BLaER1 treated with 17β-estradiol and CSF1 and Interleukin-3, amounts not matched to agents 10 nM and 100 nM (cell line): Measurements from ENCODE around the gene COL9A3.
"Not testable (repeated sequence)": the region's sequence is repeated elsewhere in the genome, so short reads cannot be mapped to it uniquely, and the experiment has no call there.

ENCODE experiments used
- H3K27ac ChIP-seq, 11 experiments: shearing (Covaris generic); formaldehyde crosslinking; 2 replicates each; pipeline ENCODE4 v1.8.1; 2022
- H3K27me3 ChIP-seq, 11 experiments: shearing (Covaris generic); formaldehyde crosslinking; 2 replicates each; pipeline ENCODE4 v1.8.1; 2022
- H3K36me3 ChIP-seq, 11 experiments: shearing (Covaris generic); formaldehyde crosslinking; 2 replicates each; pipeline ENCODE4 v1.8.1; 2022
- H3K4me1 ChIP-seq, 10 experiments: shearing (Covaris generic); formaldehyde crosslinking; 2 replicates each; pipeline ENCODE4 v1.8.1; 2022
- H3K4me2 ChIP-seq, 11 experiments: shearing (Covaris generic); formaldehyde crosslinking; 2 replicates each; pipeline ENCODE4 v1.8.1; 2022
- H3K4me3 ChIP-seq, 10 experiments: shearing (Covaris generic); formaldehyde crosslinking; 2 replicates each; pipeline ENCODE4 v1.8.1; 2022
- H3K9ac ChIP-seq, 11 experiments: shearing (Covaris generic); formaldehyde crosslinking; 2 replicates each; pipeline ENCODE4 v1.8.1; 2022
- H3K9me3 ChIP-seq, 11 experiments: shearing (Covaris generic); formaldehyde crosslinking; replicated peaks in 1 of 11; 2 replicates each; pipeline ENCODE4 v1.8.1; 2022
- H4K20me1 ChIP-seq, 11 experiments: shearing (Covaris generic); formaldehyde crosslinking; 2 replicates each; pipeline ENCODE4 v1.8.1; 2022
- Cebpa-rat ChIP-seq, 11 experiments: shearing (Covaris generic); IDR thresholded peaks; 2 replicates each; pipeline ENCODE4 v1.8.1; 2022

The COL9A3 gene

GRCh38 chr20:62861726-62862336 lies 45.0 kb downstream of the COL9A3 start, which contains the start of gene TCFL5:
Gene TCFL5, minus strand, starts transcription at chr20:62861822. Its CDS starts 152 bp downstream, at chr20:62861670.
- H3K27ac ChIP-seq = peak within 1 kb of the TSS in 10 of 11 experiments; percentile 60 to 87 (median 83); a peak in 20 of 22 replicates

GRCh38 chr20:62864207-62864606 lies 47.4 kb downstream of the COL9A3 start:
- no peak for TF ChIP-seq Cebpa-rat (IDR thresholded peaks at IDR 0.05)
- Histone ChIP-seq H3K27me3 (peaks cover 10 to 18% (median 13%) of the 10 kb centered on the region in 11 experiments; a peak in 16 of 22 replicates), H3K4me2 (no peak overlapping the region), H3K27ac (no peak overlapping the region), H3K36me3 (no peaks in the 10 kb centered on the region; a peak in 1 of 22 replicates), H3K9me3 (no peaks in the 10 kb centered on the region; a peak in 1 of 22 replicates), H4K20me1 (peaks cover 0 to 20% (median 17%) of the 10 kb centered on the region in 11 experiments; a peak in 17 of 22 replicates), H3K9ac (no peak overlapping the region), H3K4me1 (peaks cover 17 to 33% (median 31%) of the 10 kb centered on the region in 10 experiments), H3K4me3 (no peak overlapping the region)

More at GRCh38 chr20:62861726-62862336, 45.0 kb downstream of the COL9A3 start, which contains the start of gene TCFL5:
- H3K9ac ChIP-seq = peak within 1 kb of the TSS; percentile 76 to 91 (median 84)
- H3K9me3 ChIP-seq = peaks cover 0 to 3% (median 0%) of the 10 kb centered on the region in 11 experiments; a peak in 1 of 22 replicates
- H3K27me3 ChIP-seq = peaks cover 10 to 18% (median 13%) of the 10 kb centered on the region in 11 experiments; a peak in 16 of 22 replicates
- peak within 1 kb of the TSS; percentile 72 to 84 (median 75) for H3K4me3 ChIP-seq
- peaks cover 6 to 14% (median 9%) of the 10 kb centered on the region in 11 experiments for H3K36me3 ChIP-seq
- no peak for TF ChIP-seq Cebpa-rat (IDR thresholded peaks at IDR 0.05)
- peaks cover 30 to 57% (median 54%) of the 10 kb centered on the region in 10 experiments for H3K4me1 ChIP-seq
- peak within 1 kb of the TSS; percentile 95 to 100 (median 97) for H3K4me2 ChIP-seq
- peaks cover 0 to 41% (median 27%) of the 10 kb centered on the region in 11 experiments; a peak in 18 of 22 replicates for H4K20me1 ChIP-seq

GRCh38 chr20:62872184-62872847 lies 55.5 kb downstream of the COL9A3 start:
- Histone ChIP-seq H3K4me3 (no peak overlapping the region), H3K9ac (no peak overlapping the region), H3K4me1 (peaks cover 44 to 55% (median 50%) of the 10 kb centered on the region in 10 experiments), H3K36me3 (no peaks in the 10 kb centered on the region), H3K27me3 (no peaks in the 10 kb centered on the region), H3K9me3 (peaks cover 0 to 7% (median 0%) of the 10 kb centered on the region in 11 experiments; a peak in 3 of 22 replicates), H3K27ac (peak overlapping the region in 2 of 11 experiments; percentile 74 to 88; a peak in 2 of 22 replicates), H4K20me1 (peaks cover 0 to 18% (median 9%) of the 10 kb centered on the region in 11 experiments; a peak in 11 of 22 replicates), H3K4me2 (peak overlapping the region; percentile 12 to 94 (median 83); a peak in 18 of 22 replicates)
- no peak for TF ChIP-seq Cebpa-rat (IDR thresholded peaks at IDR 0.05)

DNA sequence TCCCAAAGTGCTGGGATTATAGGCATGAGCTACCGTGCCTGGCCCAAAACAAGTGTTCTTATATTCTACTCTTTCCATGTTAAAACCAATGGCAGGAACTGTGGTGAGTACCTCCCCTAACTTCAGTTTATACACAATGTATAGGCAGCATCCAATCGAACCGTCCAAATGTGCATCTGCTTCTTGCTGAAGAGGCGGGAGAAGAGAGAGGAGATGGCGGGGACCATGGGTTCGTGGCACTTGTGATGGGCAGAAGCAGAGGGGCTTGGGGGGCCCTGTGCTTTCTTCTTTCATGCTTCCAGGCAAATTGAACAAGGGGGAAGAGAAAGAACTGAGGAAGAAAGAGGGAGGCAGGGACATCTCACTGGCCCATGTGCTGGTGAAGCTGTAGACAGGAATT lies 56.0 kb downstream of the COL9A3 start:
- H3K4me3 ChIP-seq = no peak overlapping the region
- H3K27ac ChIP-seq = peak overlapping the region in 6 of 11 experiments; percentile 1 to 88 (median 60); a peak in 10 of 22 replicates
- H3K4me1 ChIP-seq = peaks cover 49 to 60% (median 55%) of the 10 kb centered on the region in 10 experiments
- TF ChIP-seq Cebpa-rat (IDR thresholded peaks at IDR 0.05) = no peak
- no peaks in the 10 kb centered on the region for H3K36me3 ChIP-seq
- H3K9me3 ChIP-seq = peaks cover 0 to 7% (median 0%) of the 10 kb centered on the region in 11 experiments; a peak in 3 of 22 replicates
- peak overlapping the region in 5 of 11 experiments; percentile 12 to 75 (median 62); a peak in 6 of 22 replicates for H3K9ac ChIP-seq
- H3K27me3 ChIP-seq = no peaks in the 10 kb centered on the region
- H4K20me1 ChIP-seq = peaks cover 0 to 21% (median 11%) of the 10 kb centered on the region in 11 experiments; a peak in 11 of 22 replicates
- peak overlapping the region; percentile 46 to 94 (median 83) for H3K4me2 ChIP-seq

DNA sequence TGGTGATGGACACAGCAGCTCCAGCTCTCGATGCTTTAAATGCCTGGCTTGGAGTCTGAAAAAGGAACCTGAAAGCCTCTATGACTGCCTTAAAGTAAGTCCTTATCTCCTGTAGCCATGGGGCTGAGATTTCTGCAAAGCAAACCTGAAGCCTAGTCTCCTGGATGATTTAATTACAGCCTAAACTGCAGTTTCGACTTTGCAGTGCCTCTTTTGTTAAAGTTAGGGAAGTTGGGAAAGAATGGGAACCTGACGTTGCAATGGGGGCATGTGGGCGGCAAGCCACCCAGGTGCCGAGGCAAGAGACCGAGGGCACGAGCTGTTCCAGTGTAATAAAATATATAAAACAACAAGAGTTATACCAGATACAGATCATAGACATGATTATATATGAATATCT lies 56.4 kb downstream of the COL9A3 start:
- Histone ChIP-seq H3K4me1 (peaks cover 53 to 64% (median 59%) of the 10 kb centered on the region in 10 experiments), H3K9me3 (peaks cover 0 to 7% (median 0%) of the 10 kb centered on the region in 11 experiments; a peak in 3 of 22 replicates), H3K27ac (peak overlapping the region in 7 of 11 experiments; percentile 11 to 88 (median 74); a peak in 10 of 22 replicates), H3K4me3 (0 out of 20 replicates have a peak overlapping the region, but pooled peaks of 2 of the 10 experiments have one; percentile 20 to 35), H3K36me3 (no peaks in the 10 kb centered on the region), H3K27me3 (no peaks in the 10 kb centered on the region), H4K20me1 (peaks cover 0 to 21% (median 11%) of the 10 kb centered on the region in 11 experiments; a peak in 11 of 22 replicates), H3K9ac (peak overlapping the region in 5 of 11 experiments; percentile 12 to 75 (median 62); a peak in 6 of 22 replicates), H3K4me2 (peak overlapping the region; percentile 46 to 94 (median 83))
- no peak for TF ChIP-seq Cebpa-rat (IDR thresholded peaks at IDR 0.05)

- peak overlapping the region in 3 of 10 experiments; percentile 19 to 35 (median 20); a peak in 1 of 20 replicates for H3K4me3 ChIP-seq
- H3K4me1 ChIP-seq = peaks cover 57 to 68% (median 63%) of the 10 kb centered on the region in 10 experiments
- peak overlapping the region in 8 of 11 experiments; percentile 11 to 88 (median 68); a peak in 11 of 22 replicates for H3K27ac ChIP-seq
- H3K9ac ChIP-seq = peak overlapping the region in 4 of 11 experiments; percentile 16 to 75 (median 65); a peak in 6 of 22 replicates
- not testable (repeated sequence) for H3K36me3 ChIP-seq, H3K27me3 ChIP-seq, H3K9me3 ChIP-seq
- peak overlapping the region; percentile 46 to 94 (median 83) for H3K4me2 ChIP-seq
- peaks cover 0 to 25% (median 11%) of the 10 kb centered on the region in 11 experiments; a peak in 12 of 22 replicates for H4K20me1 ChIP-seq
Observed at GRCh38 chr20:62873681-62874031, 56.8 kb downstream of the COL9A3 start.

- no peaks in the 10 kb centered on the region for H3K27me3 ChIP-seq
- H3K36me3 ChIP-seq = peaks cover 0 to 10% (median 10%) of the 10 kb centered on the region in 11 experiments; a peak in 15 of 22 replicates
- H3K4me3 ChIP-seq = no peak overlapping the region
- peak overlapping the region in 3 of 11 experiments; percentile 62 to 75 (median 72); a peak in 5 of 22 replicates for H3K9ac ChIP-seq
- H3K4me1 ChIP-seq = peaks cover 59 to 80% (median 71%) of the 10 kb centered on the region in 10 experiments
- H3K9me3 ChIP-seq = peaks cover 0 to 6% (median 0%) of the 10 kb centered on the region in 11 experiments; a peak in 2 of 22 replicates
- peaks cover 0 to 36% (median 20%) of the 10 kb centered on the region in 11 experiments; a peak in 13 of 22 replicates for H4K20me1 ChIP-seq
- H3K4me2 ChIP-seq = peak overlapping the region; percentile 46 to 94 (median 83)
- TF ChIP-seq Cebpa-rat (IDR thresholded peaks at IDR 0.05) = no peak
- H3K27ac ChIP-seq = peak overlapping the region in 6 of 11 experiments; percentile 47 to 88 (median 75); a peak in 10 of 22 replicates
Observed at GRCh38 chr20:62874964-62875344, 58.1 kb downstream of the COL9A3 start.
